HEK293 (cell line): ENCODE results near the gene MICALL1.

Experiments
- CTCF ChIA-PET: fragments of 350-600 bp; formaldehyde crosslinking; extraction: SDS; loops from one replicate; lab custom pipeline; 2021; ENCODE audit warnings: antibody characterized with exemption; lab: Yijun Ruan, JAX
- POLR2A ChIA-PET: fragments of 300-600 bp; formaldehyde crosslinking; extraction: SDS; loops from one replicate; lab custom pipeline; 2020; ENCODE audit warnings: antibody characterized with exemption, inconsistent platforms; lab: Yijun Ruan, JAX
- H3K27ac ChIP-seq: fragments of 200-500 bp; sonication (Bioruptor generic); 2 replicates; pipeline ENCODE4 v1.5.1; 2014; ENCODE audit warnings: low read depth, low read length, control low read depth, inconsistent platforms; ENCODE audit errors: extremely low read depth
- H3K36me3 ChIP-seq, 2 experiments: fragments of 200-500 bp in 1 of 2; sonication (Bioruptor generic) in 1 of 2; 1 replicate in 1 of 2; 2 replicates in 1 of 2; pipeline ENCODE4 v1.5.1; 2014 to 2017; ENCODE audit warnings: inconsistent platforms in 2 of 2, low read length in 2 of 2; ENCODE audit not compliant: control insufficient read depth in 2 of 2, insufficient read depth in 1 of 2
- H3K4me1 ChIP-seq: fragments of 200-500 bp; sonication (Bioruptor generic); 2 replicates; pipeline ENCODE4 v1.5.1; 2014; ENCODE audit warnings: mild to moderate bottlenecking, low read length, inconsistent platforms; ENCODE audit not compliant: control insufficient read depth, insufficient read depth
- H3K4me3 ChIP-seq: 2 replicates; pipeline ENCODE4 v1.5.1; 2011; ENCODE audit warnings: low read depth, mild to moderate bottlenecking, control low read depth, low read length, moderate library complexity
- H3K9me3 ChIP-seq: fragments of 200-500 bp; sonication (Bioruptor generic); 2 replicates; pipeline ENCODE4 v1.5.1; 2014; ENCODE audit warnings: low read depth, low read length, inconsistent platforms; ENCODE audit not compliant: control insufficient read depth, insufficient read depth
- FEZF1 ChIP-seq: fragments of 450-650 bp; formaldehyde crosslinking; IDR thresholded peaks from 2 replicates; pipeline ENCODE4 v1.5.1; 2016; ENCODE audit warnings: missing biosample characterization, missing genetic modification characterization
- MEIS1 ChIP-seq: sonication (generic); formaldehyde crosslinking; IDR thresholded peaks from 2 replicates; pipeline ENCODE4 v1.8.1; 2022; ENCODE audit warnings: missing genetic modification reagents, mild to moderate bottlenecking, borderline replicate concordance
- ZBTB20 ChIP-seq: fragments of 450-650 bp; formaldehyde crosslinking; IDR thresholded peaks from 2 replicates; pipeline ENCODE4 v1.5.1; 2016; ENCODE audit warnings: missing biosample characterization, missing genetic modification characterization
- ZBTB21 ChIP-seq: fragments of 450-650 bp; formaldehyde crosslinking; IDR thresholded peaks from 2 replicates; pipeline ENCODE4 v1.5.1; 2017; ENCODE audit warnings: missing biosample characterization, missing genetic modification characterization
- ZNF10 ChIP-seq: fragments of 450-650 bp; formaldehyde crosslinking; IDR thresholded peaks from 2 replicates; pipeline ENCODE4 v1.5.1; 2017; ENCODE audit warnings: missing biosample characterization, missing genetic modification characterization
- ZNF114 ChIP-seq: fragments of 450-650 bp; formaldehyde crosslinking; IDR thresholded peaks from 2 replicates; pipeline ENCODE4 v1.5.0; 2017; ENCODE audit warnings: missing biosample characterization, missing genetic modification characterization
- ZNF175 ChIP-seq: fragments of 450-650 bp; formaldehyde crosslinking; IDR thresholded peaks from 2 replicates; pipeline ENCODE4 v1.5.1; 2016; ENCODE audit warnings: missing biosample characterization, missing genetic modification characterization
- ZNF23 ChIP-seq: fragments of 450-650 bp; formaldehyde crosslinking; IDR thresholded peaks from 2 replicates; pipeline ENCODE4 v1.5.1; 2016; ENCODE audit warnings: missing biosample characterization, missing genetic modification characterization, borderline replicate concordance
- ZNF37A ChIP-seq: fragments of 450-650 bp; IDR thresholded peaks from 2 replicates; pipeline ENCODE4 v1.5.1; 2018; ENCODE audit warnings: missing biosample characterization, missing genetic modification characterization
- ZNF404 ChIP-seq: fragments of 450-650 bp; formaldehyde crosslinking; IDR thresholded peaks from 2 replicates; pipeline ENCODE4 v1.5.1; 2017; ENCODE audit warnings: missing biosample characterization, missing genetic modification characterization
- ZNF48 ChIP-seq: fragments of 450-650 bp; formaldehyde crosslinking; IDR thresholded peaks from 2 replicates; pipeline ENCODE4 v1.5.1; 2016; ENCODE audit warnings: missing biosample characterization, missing genetic modification characterization
- ZNF510 ChIP-seq: fragments of 450-650 bp; formaldehyde crosslinking; IDR thresholded peaks from 2 replicates; pipeline ENCODE4 v1.5.1; 2018; ENCODE audit warnings: mild to moderate bottlenecking, missing genetic modification characterization, missing biosample characterization; ENCODE audit not compliant: insufficient replicate concordance
- ZNF555 ChIP-seq: fragments of 450-650 bp; formaldehyde crosslinking; conservative IDR thresholded peaks from 2 replicates; pipeline ENCODE4 v1.5.1; 2017; ENCODE audit warnings: missing biosample characterization, mild to moderate bottlenecking, missing genetic modification characterization, inconsistent platforms
- ZNF629 ChIP-seq: fragments of 450-650 bp; formaldehyde crosslinking; IDR thresholded peaks from 2 replicates; pipeline ENCODE4 v1.5.1; 2017; ENCODE audit warnings: missing biosample characterization, missing genetic modification characterization
- ZNF670 ChIP-seq: fragments of 450-650 bp; formaldehyde crosslinking; IDR thresholded peaks from 2 replicates; pipeline ENCODE4 v1.5.1; 2016; ENCODE audit warnings: missing biosample characterization, missing genetic modification characterization, low read depth
- TF ChIP-seq, protein P1 (sequence below): fragments of 450-650 bp; formaldehyde crosslinking; IDR thresholded peaks from 2 replicates; pipeline ENCODE4 v1.5.1; 2016; ENCODE audit warnings: missing biosample characterization, missing genetic modification characterization, borderline replicate concordance
- TF ChIP-seq, protein P2 (sequence below): fragments of 450-650 bp; formaldehyde crosslinking; IDR thresholded peaks from 2 replicates; pipeline ENCODE4 v1.5.1; 2017; ENCODE audit warnings: missing biosample characterization, missing genetic modification characterization
- TF ChIP-seq, protein P3 (sequence below): fragments of 450-650 bp; formaldehyde crosslinking; IDR thresholded peaks from 2 replicates; pipeline ENCODE4 v1.5.1; 2016; ENCODE audit warnings: missing biosample characterization, missing genetic modification characterization
- TF ChIP-seq, protein P4 (sequence below): fragments of 450-650 bp; formaldehyde crosslinking; IDR thresholded peaks from 2 replicates; pipeline ENCODE4 v1.5.1; 2016; ENCODE audit warnings: missing biosample characterization, missing genetic modification characterization
- TF ChIP-seq, protein P5 (sequence below): fragments of 450-650 bp; formaldehyde crosslinking; IDR thresholded peaks from 2 replicates; pipeline ENCODE4 v1.5.1; 2016; ENCODE audit warnings: missing biosample characterization, missing genetic modification characterization

MICALL1 gene

DNA sequence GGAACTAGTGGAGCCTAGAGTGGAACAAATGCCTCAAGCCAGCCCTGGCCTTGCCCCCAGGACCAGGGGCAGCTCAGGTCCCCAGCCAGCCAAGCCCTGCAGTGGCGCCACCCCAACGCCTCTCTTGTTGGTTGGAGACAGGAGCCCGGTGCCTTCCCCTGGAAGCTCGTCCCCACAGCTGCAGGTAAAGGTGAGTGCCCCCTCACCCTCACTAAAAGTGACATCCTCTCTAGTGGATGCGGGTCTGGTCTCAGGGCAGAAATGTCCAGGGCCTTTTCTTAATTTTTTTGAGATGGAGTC is 21.5 kb downstream of the MICALL1 start:
- ChIA-PET CTCF (interaction anchor here (0.8 kb wide), 1 partner anchor 125 kb away, joined by 4 read pairs; no protein-coding TSS in a partner anchor), POLR2A (interaction anchor here (1.5 kb wide), 1 partner anchor 14 kb away, joined by 3 read pairs; no protein-coding TSS in a partner anchor)
- Histone ChIP-seq H3K9me3 (no peaks in the 10 kb centered on the region), H3K4me1 (no peaks in the 10 kb centered on the region), H3K4me3 (no peak overlapping the region), H3K36me3 (peaks cover 13 to 94% of the 10 kb centered on the region in 2 experiments), H3K27ac (no peak overlapping the region)
- TF ChIP-seq ZNF670 (tag by site-specific recombination) (no peak), ZNF23 (tag by site-specific recombination) (no peak), ZNF510 (tag by site-specific recombination) (no peak), ZNF404 (tag by site-specific recombination) (no peak), FEZF1 (tag by site-specific recombination) (no peak), ZBTB20 (no peak), MEIS1 (CRISPR knock-in tag) (no peak)
- TF ChIP-seq, protein P1, sequence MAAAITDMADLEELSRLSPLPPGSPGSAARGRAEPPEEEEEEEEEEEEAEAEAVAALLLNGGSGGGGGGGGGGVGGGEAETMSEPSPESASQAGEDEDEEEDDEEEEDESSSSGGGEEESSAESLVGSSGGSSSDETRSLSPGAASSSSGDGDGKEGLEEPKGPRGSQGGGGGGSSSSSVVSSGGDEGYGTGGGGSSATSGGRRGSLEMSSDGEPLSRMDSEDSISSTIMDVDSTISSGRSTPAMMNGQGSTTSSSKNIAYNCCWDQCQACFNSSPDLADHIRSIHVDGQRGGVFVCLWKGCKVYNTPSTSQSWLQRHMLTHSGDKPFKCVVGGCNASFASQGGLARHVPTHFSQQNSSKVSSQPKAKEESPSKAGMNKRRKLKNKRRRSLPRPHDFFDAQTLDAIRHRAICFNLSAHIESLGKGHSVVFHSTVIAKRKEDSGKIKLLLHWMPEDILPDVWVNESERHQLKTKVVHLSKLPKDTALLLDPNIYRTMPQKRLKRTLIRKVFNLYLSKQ (tag by site-specific recombination) = no peak
- TF ChIP-seq, protein P2, sequence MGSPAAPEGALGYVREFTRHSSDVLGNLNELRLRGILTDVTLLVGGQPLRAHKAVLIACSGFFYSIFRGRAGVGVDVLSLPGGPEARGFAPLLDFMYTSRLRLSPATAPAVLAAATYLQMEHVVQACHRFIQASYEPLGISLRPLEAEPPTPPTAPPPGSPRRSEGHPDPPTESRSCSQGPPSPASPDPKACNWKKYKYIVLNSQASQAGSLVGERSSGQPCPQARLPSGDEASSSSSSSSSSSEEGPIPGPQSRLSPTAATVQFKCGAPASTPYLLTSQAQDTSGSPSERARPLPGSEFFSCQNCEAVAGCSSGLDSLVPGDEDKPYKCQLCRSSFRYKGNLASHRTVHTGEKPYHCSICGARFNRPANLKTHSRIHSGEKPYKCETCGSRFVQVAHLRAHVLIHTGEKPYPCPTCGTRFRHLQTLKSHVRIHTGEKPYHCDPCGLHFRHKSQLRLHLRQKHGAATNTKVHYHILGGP (tag by site-specific recombination) = no peak
- TF ChIP-seq, protein P3, sequence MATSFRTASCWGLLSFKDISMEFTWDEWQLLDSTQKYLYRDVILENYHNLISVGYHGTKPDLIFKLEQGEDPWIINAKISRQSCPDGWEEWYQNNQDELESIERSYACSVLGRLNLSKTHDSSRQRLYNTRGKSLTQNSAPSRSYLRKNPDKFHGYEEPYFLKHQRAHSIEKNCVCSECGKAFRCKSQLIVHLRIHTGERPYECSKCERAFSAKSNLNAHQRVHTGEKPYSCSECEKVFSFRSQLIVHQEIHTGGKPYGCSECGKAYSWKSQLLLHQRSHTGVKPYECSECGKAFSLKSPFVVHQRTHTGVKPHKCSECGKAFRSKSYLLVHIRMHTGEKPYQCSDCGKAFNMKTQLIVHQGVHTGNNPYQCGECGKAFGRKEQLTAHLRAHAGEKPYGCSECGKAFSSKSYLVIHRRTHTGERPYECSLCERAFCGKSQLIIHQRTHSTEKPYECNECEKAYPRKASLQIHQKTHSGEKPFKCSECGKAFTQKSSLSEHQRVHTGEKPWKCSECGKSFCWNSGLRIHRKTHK (tag by site-specific recombination) = no peak

DNA sequence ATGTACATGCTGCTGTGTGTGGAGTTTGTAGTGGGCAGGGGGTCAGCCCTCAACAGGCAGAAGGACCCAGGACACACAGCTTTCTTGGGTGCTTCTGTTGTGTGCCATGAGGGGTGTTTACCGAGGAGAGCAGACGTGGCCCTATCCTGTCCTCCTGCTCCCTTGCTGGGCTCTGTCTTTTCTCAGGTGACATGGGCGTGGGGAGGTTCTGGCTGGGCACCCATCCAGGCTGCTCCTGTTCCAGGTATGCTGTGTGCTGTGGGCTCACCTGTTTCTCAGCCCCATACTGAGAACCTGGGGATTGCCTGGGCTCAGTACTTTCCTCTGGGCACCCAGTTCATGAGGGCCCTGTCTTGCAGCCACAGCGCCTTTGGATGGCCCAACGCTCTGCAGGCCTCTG is 23.3 kb downstream of the MICALL1 start:
- H3K9me3 ChIP-seq = no peaks in the 10 kb centered on the region
- peaks cover 6 to 93% of the 10 kb centered on the region in 2 experiments for H3K36me3 ChIP-seq
- H3K27ac ChIP-seq = no peak overlapping the region
- H3K4me3 ChIP-seq = no peak overlapping the region
- POLR2A ChIA-PET = no interaction called here
- peaks cover 6% of the 10 kb centered on the region for H3K4me1 ChIP-seq
- CTCF ChIA-PET = interaction anchor here (0.5 to 0.6 kb wide), 2 partner anchors 9 to 29 kb away, joined by 4 read pairs; no protein-coding TSS in a partner anchor
- no peak for TF ChIP-seq ZNF555
- no peak for TF ChIP-seq ZNF10
- TF ChIP-seq ZNF175 (tag by site-specific recombination) = no peak
- TF ChIP-seq, protein P3 (tag by site-specific recombination) = no peak
- no peak for TF ChIP-seq ZBTB21 (tag by site-specific recombination)
- TF ChIP-seq ZNF114 (tag by site-specific recombination) = no peak
- TF ChIP-seq, protein P4, sequence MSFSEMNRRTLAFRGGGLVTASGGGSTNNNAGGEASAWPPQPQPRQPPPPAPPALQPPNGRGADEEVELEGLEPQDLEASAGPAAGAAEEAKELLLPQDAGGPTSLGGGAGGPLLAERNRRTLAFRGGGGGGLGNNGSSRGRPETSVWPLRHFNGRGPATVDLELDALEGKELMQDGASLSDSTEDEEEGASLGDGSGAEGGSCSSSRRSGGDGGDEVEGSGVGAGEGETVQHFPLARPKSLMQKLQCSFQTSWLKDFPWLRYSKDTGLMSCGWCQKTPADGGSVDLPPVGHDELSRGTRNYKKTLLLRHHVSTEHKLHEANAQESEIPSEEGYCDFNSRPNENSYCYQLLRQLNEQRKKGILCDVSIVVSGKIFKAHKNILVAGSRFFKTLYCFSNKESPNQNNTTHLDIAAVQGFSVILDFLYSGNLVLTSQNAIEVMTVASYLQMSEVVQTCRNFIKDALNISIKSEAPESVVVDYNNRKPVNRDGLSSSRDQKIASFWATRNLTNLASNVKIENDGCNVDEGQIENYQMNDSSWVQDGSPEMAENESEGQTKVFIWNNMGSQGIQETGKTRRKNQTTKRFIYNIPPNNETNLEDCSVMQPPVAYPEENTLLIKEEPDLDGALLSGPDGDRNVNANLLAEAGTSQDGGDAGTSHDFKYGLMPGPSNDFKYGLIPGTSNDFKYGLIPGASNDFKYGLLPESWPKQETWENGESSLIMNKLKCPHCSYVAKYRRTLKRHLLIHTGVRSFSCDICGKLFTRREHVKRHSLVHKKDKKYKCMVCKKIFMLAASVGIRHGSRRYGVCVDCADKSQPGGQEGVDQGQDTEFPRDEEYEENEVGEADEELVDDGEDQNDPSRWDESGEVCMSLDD (tag by site-specific recombination) = no peak
- TF ChIP-seq, protein P5, sequence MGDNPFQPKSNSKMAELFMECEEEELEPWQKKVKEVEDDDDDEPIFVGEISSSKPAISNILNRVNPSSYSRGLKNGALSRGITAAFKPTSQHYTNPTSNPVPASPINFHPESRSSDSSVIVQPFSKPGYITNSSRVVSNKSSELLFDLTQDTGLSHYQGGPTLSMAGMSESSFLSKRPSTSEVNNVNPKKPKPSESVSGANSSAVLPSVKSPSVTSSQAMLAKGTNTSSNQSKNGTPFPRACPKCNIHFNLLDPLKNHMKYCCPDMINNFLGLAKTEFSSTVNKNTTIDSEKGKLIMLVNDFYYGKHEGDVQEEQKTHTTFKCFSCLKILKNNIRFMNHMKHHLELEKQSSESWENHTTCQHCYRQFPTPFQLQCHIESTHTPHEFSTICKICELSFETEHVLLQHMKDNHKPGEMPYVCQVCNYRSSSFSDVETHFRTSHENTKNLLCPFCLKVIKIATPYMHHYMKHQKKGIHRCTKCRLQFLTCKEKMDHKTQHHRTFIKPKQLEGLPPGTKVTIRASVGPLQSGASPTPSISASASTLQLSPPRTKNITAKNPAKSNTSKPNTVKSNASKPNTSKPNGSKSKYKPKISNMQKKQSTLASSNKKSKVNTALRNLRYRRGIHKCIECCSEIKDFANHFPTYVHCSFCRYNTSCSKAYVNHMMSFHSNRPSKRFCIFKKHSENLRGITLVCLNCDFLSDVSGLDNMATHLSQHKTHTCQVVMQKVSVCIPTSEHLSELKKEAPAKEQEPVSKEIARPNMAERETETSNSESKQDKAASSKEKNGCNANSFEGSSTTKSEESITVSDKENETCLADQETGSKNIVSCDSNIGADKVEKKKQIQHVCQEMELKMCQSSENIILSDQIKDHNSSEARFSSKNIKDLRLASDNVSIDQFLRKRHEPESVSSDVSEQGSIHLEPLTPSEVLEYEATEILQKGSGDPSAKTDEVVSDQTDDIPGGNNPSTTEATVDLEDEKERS = no peak
- no peak for TF ChIP-seq ZNF629 (tag by site-specific recombination)
- no peak for TF ChIP-seq ZNF48
- no peak for TF ChIP-seq ZNF37A (tag by site-specific recombination)
